ENCODE results near the gene RGS3. TPM values are rescaled to one million over a fixed set of nuclear protein-coding genes. Genes with fewer than 3 reads are reported as not detected.

Gene RGS3
- total RNA-seq, 1 experiment from 2014 or later: 16.6 TPM

DNA sequence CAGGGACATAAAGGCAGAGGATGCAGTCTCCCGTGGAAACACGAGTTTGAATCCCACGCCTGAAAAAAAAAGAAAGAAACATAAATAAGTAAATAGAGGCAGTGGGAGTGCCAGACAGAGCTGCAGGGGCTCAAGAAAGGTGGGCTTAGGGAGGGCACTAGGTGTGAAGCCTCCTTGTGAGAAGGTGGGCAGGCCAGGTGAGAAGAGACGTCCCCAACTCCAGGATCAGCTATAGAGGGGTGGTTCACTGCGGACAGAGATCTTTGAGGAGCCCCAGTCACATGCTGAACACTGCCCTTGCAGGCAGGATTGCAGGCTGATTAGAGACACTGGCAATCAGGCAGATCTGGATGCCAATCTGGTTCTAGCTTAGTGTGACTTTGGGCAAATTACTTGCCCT lies 172.1 kb downstream of the RGS3 start:
- CTCF ChIA-PET: interaction anchor here (1.4 to 3.5 kb wide), 3 partner anchors 20 to 44 kb away, joined by 9 to 18 read pairs (median 11); no protein-coding TSS in a partner anchor
- no peak for TF ChIP-seq CREM (CRISPR knock-in tag; IDR thresholded peaks at IDR 0.05)
- TF ChIP-seq, protein P1, sequence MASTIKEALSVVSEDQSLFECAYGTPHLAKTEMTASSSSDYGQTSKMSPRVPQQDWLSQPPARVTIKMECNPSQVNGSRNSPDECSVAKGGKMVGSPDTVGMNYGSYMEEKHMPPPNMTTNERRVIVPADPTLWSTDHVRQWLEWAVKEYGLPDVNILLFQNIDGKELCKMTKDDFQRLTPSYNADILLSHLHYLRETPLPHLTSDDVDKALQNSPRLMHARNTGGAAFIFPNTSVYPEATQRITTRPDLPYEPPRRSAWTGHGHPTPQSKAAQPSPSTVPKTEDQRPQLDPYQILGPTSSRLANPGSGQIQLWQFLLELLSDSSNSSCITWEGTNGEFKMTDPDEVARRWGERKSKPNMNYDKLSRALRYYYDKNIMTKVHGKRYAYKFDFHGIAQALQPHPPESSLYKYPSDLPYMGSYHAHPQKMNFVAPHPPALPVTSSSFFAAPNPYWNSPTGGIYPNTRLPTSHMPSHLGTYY (CRISPR knock-in tag; IDR thresholded peaks at IDR 0.05): no peak
- TF ChIP-seq, protein P2, sequence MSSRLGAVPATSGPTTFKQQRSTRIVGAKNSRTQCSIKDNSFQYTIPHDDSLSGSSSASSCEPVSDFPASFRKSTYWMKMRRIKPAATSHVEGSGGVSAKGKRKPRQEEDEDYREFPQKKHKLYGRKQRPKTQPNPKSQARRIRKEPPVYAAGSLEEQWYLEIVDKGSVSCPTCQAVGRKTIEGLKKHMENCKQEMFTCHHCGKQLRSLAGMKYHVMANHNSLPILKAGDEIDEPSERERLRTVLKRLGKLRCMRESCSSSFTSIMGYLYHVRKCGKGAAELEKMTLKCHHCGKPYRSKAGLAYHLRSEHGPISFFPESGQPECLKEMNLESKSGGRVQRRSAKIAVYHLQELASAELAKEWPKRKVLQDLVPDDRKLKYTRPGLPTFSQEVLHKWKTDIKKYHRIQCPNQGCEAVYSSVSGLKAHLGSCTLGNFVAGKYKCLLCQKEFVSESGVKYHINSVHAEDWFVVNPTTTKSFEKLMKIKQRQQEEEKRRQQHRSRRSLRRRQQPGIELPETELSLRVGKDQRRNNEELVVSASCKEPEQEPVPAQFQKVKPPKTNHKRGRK (CRISPR knock-in tag; IDR thresholded peaks at IDR 0.05; ENCODE audit: borderline replicate concordance): no peak
- TF ChIP-seq SMAD3 (CRISPR knock-in tag; IDR thresholded peaks at IDR 0.05; ENCODE audit: borderline replicate concordance): no peak
- TF ChIP-seq TEAD1 (CRISPR knock-in tag; IDR thresholded peaks at IDR 0.05): no peak
- no peak for TF ChIP-seq ZNF396 (CRISPR knock-in tag; IDR thresholded peaks at IDR 0.05; ENCODE audit: borderline replicate concordance)
- no peak for TF ChIP-seq E2F1 (CRISPR knock-in tag; IDR thresholded peaks at IDR 0.05)
- TF ChIP-seq, protein P3, sequence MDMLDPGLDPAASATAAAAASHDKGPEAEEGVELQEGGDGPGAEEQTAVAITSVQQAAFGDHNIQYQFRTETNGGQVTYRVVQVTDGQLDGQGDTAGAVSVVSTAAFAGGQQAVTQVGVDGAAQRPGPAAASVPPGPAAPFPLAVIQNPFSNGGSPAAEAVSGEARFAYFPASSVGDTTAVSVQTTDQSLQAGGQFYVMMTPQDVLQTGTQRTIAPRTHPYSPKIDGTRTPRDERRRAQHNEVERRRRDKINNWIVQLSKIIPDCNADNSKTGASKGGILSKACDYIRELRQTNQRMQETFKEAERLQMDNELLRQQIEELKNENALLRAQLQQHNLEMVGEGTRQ (CRISPR knock-in tag; IDR thresholded peaks at IDR 0.05): no peak
- no peak for TF ChIP-seq ZNF671 (CRISPR knock-in tag; IDR thresholded peaks at IDR 0.05)
- no peak for TF ChIP-seq ARID4B (CRISPR knock-in tag; IDR thresholded peaks at IDR 0.05; ENCODE audit: borderline replicate concordance)
- no peak for TF ChIP-seq ZBTB21 (CRISPR knock-in tag; IDR thresholded peaks at IDR 0.05; ENCODE audit: borderline replicate concordance)
- TF ChIP-seq TCF7 (CRISPR knock-in tag; IDR thresholded peaks at IDR 0.05; ENCODE audit: low read depth): no peak
- TF ChIP-seq, protein P4, sequence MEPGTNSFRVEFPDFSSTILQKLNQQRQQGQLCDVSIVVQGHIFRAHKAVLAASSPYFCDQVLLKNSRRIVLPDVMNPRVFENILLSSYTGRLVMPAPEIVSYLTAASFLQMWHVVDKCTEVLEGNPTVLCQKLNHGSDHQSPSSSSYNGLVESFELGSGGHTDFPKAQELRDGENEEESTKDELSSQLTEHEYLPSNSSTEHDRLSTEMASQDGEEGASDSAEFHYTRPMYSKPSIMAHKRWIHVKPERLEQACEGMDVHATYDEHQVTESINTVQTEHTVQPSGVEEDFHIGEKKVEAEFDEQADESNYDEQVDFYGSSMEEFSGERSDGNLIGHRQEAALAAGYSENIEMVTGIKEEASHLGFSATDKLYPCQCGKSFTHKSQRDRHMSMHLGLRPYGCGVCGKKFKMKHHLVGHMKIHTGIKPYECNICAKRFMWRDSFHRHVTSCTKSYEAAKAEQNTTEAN (CRISPR knock-in tag; IDR thresholded peaks at IDR 0.05): no peak
- no peak for TF ChIP-seq GABPB1 (CRISPR knock-in tag; IDR thresholded peaks at IDR 0.05)
- no peak for TF ChIP-seq GRHL2 (CRISPR knock-in tag; IDR thresholded peaks at IDR 0.05; ENCODE audit: insufficient replicate concordance, severe bottlenecking)
- DNase-seq (ENCODE audit: low spot score) (peak; percentile 5), ATAC-seq (no peak)
- POLR2A ChIA-PET: interaction anchor here (1.3 kb wide), 1 partner anchor 13 kb away, joined by 4 read pairs; no protein-coding TSS in a partner anchor
- Mint-ChIP-seq H3K9me3 (no peaks in the 10 kb centered on the region), H3K27ac (no peak overlapping the region), H3K4me3 (no peak overlapping the region), H3K4me1 (peaks cover 16% of the 10 kb centered on the region), H3K27me3 (ENCODE audit: low read depth) (peaks cover 87% of the 10 kb centered on the region), H3K36me3 (no peaks in the 10 kb centered on the region)
